GM21360 (cell line): ENCODE data around the gene CLEC16A.
"Not testable (repeated sequence)": the region's sequence is repeated elsewhere in the genome, so short reads cannot be mapped to it uniquely, and the experiment has no call there.

ENCODE experiments used
- ATAC-seq: cut with Tn5 transposase; IDR thresholded peaks from one replicate; pipeline ENCODE4 v1.9.1; 2021; ENCODE audit warnings: mild to moderate bottlenecking, moderate library complexity; ENCODE audit not compliant: unreplicated experiment

CLEC16A gene

GRCh38 chr16:10964891-10965326 lies 20.5 kb downstream of the CLEC16A start:
- ATAC-seq, result peak; percentile 48

- ATAC-seq, result peak; percentile 46
These were observed 21.2 kb downstream of the CLEC16A start for GRCh38 chr16:10965440-10966061.

- ATAC-seq, result no peak
These were observed 21.8 kb downstream of the CLEC16A start for GRCh38 chr16:10966129-10966528.

- not testable (repeated sequence) for ATAC-seq
These were observed 22.2 kb downstream of the CLEC16A start for GRCh38 chr16:10966559-10966958.

GRCh38 chr16:10967986-10968385 lies 23.6 kb downstream of the CLEC16A start:
- ATAC-seq, result no peak

GRCh38 chr16:10968498-10968897 lies 24.1 kb downstream of the CLEC16A start:
- no peak for ATAC-seq

- no peak for ATAC-seq
These were observed 25.3 kb downstream of the CLEC16A start for GRCh38 chr16:10969615-10970014.

- ATAC-seq, result no peak
These were observed 25.7 kb downstream of the CLEC16A start for GRCh38 chr16:10970065-10970464.

GRCh38 chr16:10971560-10971961 lies 27.2 kb downstream of the CLEC16A start:
- ATAC-seq, result no peak

- no peak for ATAC-seq
These were observed 27.9 kb downstream of the CLEC16A start for GRCh38 chr16:10972108-10972818.

- no peak for ATAC-seq
These were observed 28.6 kb downstream of the CLEC16A start for GRCh38 chr16:10972819-10973464.

- ATAC-seq, result no peak
These were observed 32.3 kb downstream of the CLEC16A start for GRCh38 chr16:10976634-10977033.

- no peak for ATAC-seq
These were observed 33.8 kb downstream of the CLEC16A start for GRCh38 chr16:10978124-10978523.

GRCh38 chr16:10978871-10979446 lies 34.6 kb downstream of the CLEC16A start:
- no peak for ATAC-seq

GRCh38 chr16:10979717-10980601 lies 35.6 kb downstream of the CLEC16A start:
- ATAC-seq, result no peak

- no peak for ATAC-seq
These were observed 36.4 kb downstream of the CLEC16A start for GRCh38 chr16:10980813-10981212.

GRCh38 chr16:10981697-10982216 lies 37.4 kb downstream of the CLEC16A start:
- peak; percentile 72 for ATAC-seq

- no peak for ATAC-seq
These were observed 38.2 kb downstream of the CLEC16A start for GRCh38 chr16:10982465-10983150.

- no peak for ATAC-seq
These were observed 38.8 kb downstream of the CLEC16A start for GRCh38 chr16:10983159-10983558.

- no peak for ATAC-seq
These were observed 40.1 kb downstream of the CLEC16A start for GRCh38 chr16:10984509-10984908.
